GM12864 (cell line): ENCODE data around the gene WDR31.
"Not testable (repeated sequence)": the region's sequence is repeated elsewhere in the genome, so short reads cannot be mapped to it uniquely, and the experiment has no call there.

Experiments used
- DNase-seq: peaks from one replicate; pipeline ENCODE4 v3.0.0-alpha.2; 2011; ENCODE audit warnings: low read depth
- H3K4me3 ChIP-seq: 2 replicates; pipeline ENCODE4 v1.5.1; 2011; ENCODE audit warnings: mild to moderate bottlenecking, low read depth, low read length, control low read depth
- CTCF ChIP-seq: IDR thresholded peaks from 2 replicates; pipeline ENCODE4 v1.5.1; 2011; ENCODE audit warnings: low read depth, mild to moderate bottlenecking, moderate library complexity, low read length, control low read depth, inconsistent platforms; ENCODE audit errors: missing control alignments

The WDR31 gene

GRCh38 chr9:113340011-113340699 lies at the start of gene WDR31:
TSS of gene WDR31 (minus strand) at chr9:113340275. CDS start at chr9:113332022, 8,253 bp downstream.
- no peak for TF ChIP-seq CTCF
- DNase-seq, result peak; percentile 68
- peak within 1 kb of the TSS; percentile 69 for H3K4me3 ChIP-seq

GRCh38 chr9:113389451-113389850 lies 49.4 kb upstream of the WDR31 start:
- no peak for DNase-seq
- no peak for TF ChIP-seq CTCF
- no peak overlapping the region for H3K4me3 ChIP-seq

GRCh38 chr9:113388833-113389232 lies 48.8 kb upstream of the WDR31 start:
- no peak for TF ChIP-seq CTCF
- DNase-seq, result no peak

GRCh38 chr9:113387560-113388230 lies 47.6 kb upstream of the WDR31 start:
- no peak for DNase-seq
- no peak for TF ChIP-seq CTCF
- no peak overlapping the region for H3K4me3 ChIP-seq

More at GRCh38 chr9:113388833-113389232, 48.8 kb upstream of the WDR31 start:
- no peak overlapping the region for H3K4me3 ChIP-seq

GRCh38 chr9:113386571-113387393 lies 46.7 kb upstream of the WDR31 start:
- no peak for TF ChIP-seq CTCF
- DNase-seq, result no peak
- no peak overlapping the region for H3K4me3 ChIP-seq

GRCh38 chr9:113381909-113382411 lies 41.9 kb upstream of the WDR31 start:
- TF ChIP-seq CTCF, result no peak
- no peak for DNase-seq
- H3K4me3 ChIP-seq, result no peak overlapping the region

- H3K4me3 ChIP-seq, DNase-seq: not testable (repeated sequence)
Observed at GRCh38 chr9:113381441-113381840, 41.4 kb upstream of the WDR31 start.
